Measurements from ENCODE around the gene GPATCH1. TPM values are rescaled to one million over a fixed set of nuclear protein-coding genes. Genes with fewer than 3 reads are reported as not detected.

The GPATCH1 gene
- total RNA-seq, 1 donor from 2014 or later = 6.3 TPM

DNA sequence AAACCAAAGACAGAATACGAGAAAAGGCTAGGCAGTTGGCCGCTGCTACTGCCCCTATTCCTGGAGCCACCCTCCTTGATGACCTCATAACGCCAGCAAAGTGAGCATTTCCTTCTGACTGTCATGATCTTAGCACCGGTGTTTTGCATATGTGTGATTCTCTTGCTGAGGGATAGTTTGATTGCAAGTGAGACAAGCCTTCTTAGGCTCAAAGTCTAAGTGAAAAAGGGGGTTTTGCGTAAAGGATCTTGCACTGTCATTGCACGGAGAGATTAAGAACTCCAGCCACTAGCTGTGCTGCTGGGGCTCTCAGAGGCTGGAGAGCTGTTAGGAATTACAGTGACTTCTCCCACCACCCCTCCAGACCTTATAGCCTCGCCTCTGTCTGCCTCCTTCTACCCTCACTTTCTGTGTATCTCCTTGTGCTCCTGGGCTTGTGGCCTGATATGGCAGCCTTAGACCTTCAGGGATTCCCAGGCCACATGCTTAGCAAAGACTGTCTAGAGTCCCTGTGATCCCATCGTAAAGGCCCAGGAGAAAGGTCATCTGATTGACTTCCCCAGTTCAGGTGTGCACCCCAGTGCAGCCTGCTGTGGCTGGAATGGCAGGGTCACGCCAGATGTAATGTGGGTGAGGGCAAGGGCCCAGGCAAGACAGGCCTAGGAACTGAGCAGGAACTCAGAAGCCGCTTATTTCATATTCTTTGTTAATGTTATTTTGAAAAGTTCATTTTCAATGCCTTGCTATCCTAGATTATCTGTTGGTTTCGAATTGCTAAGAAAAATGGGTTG, 12.6 kb downstream of the GPATCH1 start:
- peak; percentile 7 for FAIRE-seq
- TF ChIP-seq, protein P1, sequence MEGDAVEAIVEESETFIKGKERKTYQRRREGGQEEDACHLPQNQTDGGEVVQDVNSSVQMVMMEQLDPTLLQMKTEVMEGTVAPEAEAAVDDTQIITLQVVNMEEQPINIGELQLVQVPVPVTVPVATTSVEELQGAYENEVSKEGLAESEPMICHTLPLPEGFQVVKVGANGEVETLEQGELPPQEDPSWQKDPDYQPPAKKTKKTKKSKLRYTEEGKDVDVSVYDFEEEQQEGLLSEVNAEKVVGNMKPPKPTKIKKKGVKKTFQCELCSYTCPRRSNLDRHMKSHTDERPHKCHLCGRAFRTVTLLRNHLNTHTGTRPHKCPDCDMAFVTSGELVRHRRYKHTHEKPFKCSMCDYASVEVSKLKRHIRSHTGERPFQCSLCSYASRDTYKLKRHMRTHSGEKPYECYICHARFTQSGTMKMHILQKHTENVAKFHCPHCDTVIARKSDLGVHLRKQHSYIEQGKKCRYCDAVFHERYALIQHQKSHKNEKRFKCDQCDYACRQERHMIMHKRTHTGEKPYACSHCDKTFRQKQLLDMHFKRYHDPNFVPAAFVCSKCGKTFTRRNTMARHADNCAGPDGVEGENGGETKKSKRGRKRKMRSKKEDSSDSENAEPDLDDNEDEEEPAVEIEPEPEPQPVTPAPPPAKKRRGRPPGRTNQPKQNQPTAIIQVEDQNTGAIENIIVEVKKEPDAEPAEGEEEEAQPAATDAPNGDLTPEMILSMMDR (IDR thresholded peaks at IDR 0.05; ENCODE audit: insufficient read depth, low read length, severe bottlenecking) = no peak
- Histone ChIP-seq H3K4me3 (ENCODE audit: low read depth, low read length) (no peak overlapping the region), H3K36me3 (ENCODE audit: control insufficient read depth, insufficient read depth, low read length) (peaks cover 18% of the 10 kb centered on the region), H3K27me3 (ENCODE audit: control insufficient read depth, insufficient read depth, low read length) (no peaks in the 10 kb centered on the region)
- DNase-seq (ENCODE audit: low read depth) = no peak

DNA sequence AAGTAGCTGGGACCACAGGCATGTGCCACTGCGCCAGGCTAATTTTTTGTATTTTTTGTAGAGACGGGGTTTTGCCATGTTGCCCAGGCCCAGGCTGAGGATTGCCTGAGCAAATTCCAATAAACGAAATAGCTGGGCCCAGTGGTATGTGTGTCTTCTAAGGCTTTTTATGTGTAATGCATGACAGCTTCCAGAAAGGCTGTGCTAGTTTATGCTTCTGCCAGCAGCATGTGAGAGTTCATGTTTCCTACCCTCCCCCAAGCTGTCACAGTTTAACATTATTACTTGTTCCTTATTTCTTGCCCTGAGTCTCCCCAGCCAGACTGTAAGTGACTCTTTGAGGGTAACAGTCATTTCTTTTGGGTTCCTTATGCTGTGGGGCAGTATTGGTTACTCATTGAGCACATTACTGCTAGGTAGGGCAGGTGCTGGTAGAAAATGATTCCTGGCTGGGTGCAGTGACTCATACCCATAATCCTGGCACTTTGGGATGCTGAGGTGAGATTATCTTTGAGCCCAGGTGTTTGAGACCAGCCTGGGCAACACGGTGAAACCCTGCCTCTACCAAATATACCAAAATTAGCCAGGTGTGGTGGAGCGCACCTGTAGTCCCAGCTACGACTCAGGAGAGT, 13.6 kb downstream of the GPATCH1 start:
- Histone ChIP-seq H3K36me3 (ENCODE audit: control insufficient read depth, insufficient read depth, low read length) (peaks cover 16% of the 10 kb centered on the region), H3K27me3 (ENCODE audit: control insufficient read depth, insufficient read depth, low read length) (no peaks in the 10 kb centered on the region), H3K4me3 (ENCODE audit: low read depth, low read length) (no peak overlapping the region)
- DNase-seq (ENCODE audit: low read depth) (peak; percentile 56), FAIRE-seq (peak; percentile 70)
- TF ChIP-seq, protein P1 (IDR thresholded peaks at IDR 0.05; ENCODE audit: insufficient read depth, low read length, severe bottlenecking) = no peak

DNA sequence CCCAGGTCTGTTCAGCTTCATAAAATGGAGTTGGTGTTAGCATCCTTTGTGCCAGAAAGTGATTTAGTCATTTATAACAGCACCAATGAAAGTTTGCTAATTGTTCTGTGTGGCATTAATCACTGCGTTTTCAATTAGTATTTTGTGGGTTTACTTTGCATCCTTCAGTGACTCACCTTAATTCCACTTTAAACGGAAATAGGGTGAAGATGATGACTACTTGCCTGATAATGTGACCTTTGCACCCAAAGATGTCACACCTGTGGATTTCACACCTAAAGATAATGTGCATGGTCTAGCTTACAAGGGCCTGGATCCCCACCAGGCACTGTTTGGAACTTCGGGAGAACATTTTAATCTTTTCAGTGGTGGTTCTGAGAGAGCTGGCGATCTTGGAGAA, 15.0 kb downstream of the GPATCH1 start:
- TF ChIP-seq, protein P1 (IDR thresholded peaks at IDR 0.05; ENCODE audit: insufficient read depth, low read length, severe bottlenecking) = no peak
- no peaks in the 10 kb centered on the region for H3K27me3 ChIP-seq (ENCODE audit: control insufficient read depth, insufficient read depth, low read length)
- FAIRE-seq (no peak), DNase-seq (ENCODE audit: low read depth) (peak; percentile 87)
- no peak overlapping the region for H3K4me3 ChIP-seq (ENCODE audit: low read depth, low read length)
- peaks cover 12% of the 10 kb centered on the region for H3K36me3 ChIP-seq (ENCODE audit: control insufficient read depth, insufficient read depth, low read length)

DNA sequence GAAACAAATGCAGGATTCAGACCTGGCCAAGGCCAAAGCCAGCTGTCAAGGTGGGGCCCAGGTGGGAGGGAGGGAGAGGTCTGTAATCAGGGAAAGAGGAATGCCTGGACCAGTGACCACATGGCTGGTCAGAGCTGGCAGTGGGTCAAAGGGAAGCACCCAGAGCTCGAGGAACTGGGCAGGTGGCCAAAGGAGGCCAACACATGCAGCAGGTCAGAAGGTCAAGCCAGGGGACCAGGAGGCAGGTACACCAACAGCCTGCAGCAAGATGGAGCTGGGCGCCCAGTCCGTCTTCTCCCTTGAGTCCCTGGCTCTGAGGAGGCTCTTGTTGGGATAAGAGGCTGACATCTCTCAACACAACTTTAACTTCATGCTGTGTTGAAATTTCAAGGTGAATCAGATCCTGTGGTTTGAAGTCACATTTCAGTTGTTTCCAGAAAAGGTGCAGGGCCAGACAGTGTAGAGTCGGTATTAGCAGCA, 17.1 kb downstream of the GPATCH1 start:
- no peak overlapping the region for H3K4me3 ChIP-seq (ENCODE audit: low read depth, low read length)
- peaks cover 12% of the 10 kb centered on the region for H3K36me3 ChIP-seq (ENCODE audit: control insufficient read depth, insufficient read depth, low read length)
- TF ChIP-seq, protein P1 (IDR thresholded peaks at IDR 0.05; ENCODE audit: insufficient read depth, low read length, severe bottlenecking) = no peak
- DNase-seq (ENCODE audit: low read depth) = peak; percentile 88
- H3K27me3 ChIP-seq (ENCODE audit: control insufficient read depth, insufficient read depth, low read length) = no peaks in the 10 kb centered on the region
- FAIRE-seq = peak; percentile 32

DNA sequence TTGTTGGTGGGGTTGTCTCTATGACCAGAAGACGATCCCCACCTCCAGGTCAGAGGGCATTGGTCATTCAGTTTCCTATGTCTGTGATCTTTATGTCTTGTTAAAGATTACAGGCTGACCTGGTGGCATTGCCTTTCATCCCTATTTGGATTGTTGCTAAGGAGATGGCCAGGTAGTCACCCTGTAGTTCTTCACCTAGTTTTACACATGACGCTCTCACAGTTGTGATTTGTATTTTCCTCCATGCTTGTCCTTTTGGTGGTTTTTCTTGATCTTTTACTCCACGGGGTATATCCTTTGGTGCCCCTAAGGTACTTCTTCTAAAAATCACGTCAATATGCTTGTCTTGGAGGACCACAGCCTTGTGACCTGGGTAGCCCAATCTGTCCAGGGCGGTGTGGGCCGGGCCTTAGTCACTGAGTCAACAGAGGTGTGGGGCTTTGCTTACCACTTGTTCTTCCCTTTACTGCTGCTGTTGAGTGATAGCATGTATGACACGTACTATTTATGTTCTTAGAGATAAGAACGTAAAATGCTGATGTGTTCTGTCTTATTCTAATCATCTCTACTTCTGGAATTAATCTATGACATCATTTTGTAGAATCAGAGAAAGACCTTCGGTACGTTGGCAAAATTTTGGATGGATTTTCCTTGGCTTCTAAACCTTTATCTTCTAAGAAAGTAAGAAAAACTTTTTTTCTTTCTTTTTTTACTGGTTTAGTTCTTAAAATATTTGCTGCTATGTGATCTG, 20.1 kb downstream of the GPATCH1 start:
- FAIRE-seq = no peak
- H3K27me3 ChIP-seq (ENCODE audit: control insufficient read depth, insufficient read depth, low read length) = no peaks in the 10 kb centered on the region
- peaks cover 11% of the 10 kb centered on the region for H3K36me3 ChIP-seq (ENCODE audit: control insufficient read depth, insufficient read depth, low read length)
- DNase-seq (ENCODE audit: low read depth) = peak; percentile 86
- TF ChIP-seq, protein P1 (IDR thresholded peaks at IDR 0.05; ENCODE audit: insufficient read depth, low read length, severe bottlenecking) = no peak
- H3K4me3 ChIP-seq (ENCODE audit: low read depth, low read length) = no peak overlapping the region
